ENCODE data around the gene GFPT2. TPM values are rescaled to one million over a fixed set of nuclear protein-coding genes. Genes with fewer than 3 reads are reported as not detected.
A peak's percentile ranks its signal among the peaks of the same experiment; 100 is the strongest.

The GFPT2 gene
- total RNA-seq, 2 donors from 2014 or later = 3.9 to 17.5 TPM

GRCh38 chr5:180343110-180343830, 9.9 kb downstream of the GFPT2 start:
- no peak for ATAC-seq
- intact Hi-C loops (cut with DNase I) = no loop called here
- no peak overlapping the region for H3K27ac ChIP-seq

GRCh38 chr5:180341595-180341994, 11.5 kb downstream of the GFPT2 start:
- ATAC-seq = no peak
- no peaks in the 10 kb centered on the region for H3K27me3 ChIP-seq
- no peaks in the 10 kb centered on the region for H3K36me3 ChIP-seq (replicated peaks in 1 of 2; ENCODE audit: insufficient read depth in 1 of 2, low read depth in 2 of 2)
- no peaks in the 10 kb centered on the region for H3K9me3 ChIP-seq
- peaks cover 3% of the 10 kb centered on the region for H3K4me1 ChIP-seq
- TF ChIP-seq CTCF (IDR thresholded peaks at IDR 0.05) (no peak), POLR2A (IDR thresholded peaks at IDR 0.05) (no peak)
- no peak overlapping the region for H3K4me3 ChIP-seq
- WGBS, 2 donors = 91 to 93% methylated on average over 8 of the region's 8 CpGs
- DNase-seq = no peak
- intact Hi-C loops (cut with DNase I) = no loop called here
- no peak overlapping the region for H3K27ac ChIP-seq

More at GRCh38 chr5:180343110-180343830, 9.9 kb downstream of the GFPT2 start:
- no peaks in the 10 kb centered on the region for H3K9me3 ChIP-seq
- no peaks in the 10 kb centered on the region for H3K4me1 ChIP-seq
- no peak for TF ChIP-seq POLR2A (IDR thresholded peaks at IDR 0.05)
- no peak for TF ChIP-seq CTCF (IDR thresholded peaks at IDR 0.05)
- no peaks in the 10 kb centered on the region for H3K27me3 ChIP-seq
- H3K36me3 ChIP-seq (replicated peaks in 1 of 2; ENCODE audit: insufficient read depth in 1 of 2, low read depth in 2 of 2) = no peaks in the 10 kb centered on the region
- no peak overlapping the region for H3K4me3 ChIP-seq
- WGBS, 2 donors = 63 to 66% methylated on average over 17 to 19 of the region's 19 CpGs
- DNase-seq = peak in 1 of 4 donors; percentile 3

- no peaks in the 10 kb centered on the region for H3K9me3 ChIP-seq
- ATAC-seq = no peak
- 86 to 89% methylated on average over 5 to 9 of the region's 9 CpGs for WGBS, 2 donors
- no peaks in the 10 kb centered on the region for H3K27me3 ChIP-seq
- no peak overlapping the region for H3K4me3 ChIP-seq
- peaks cover 11% of the 10 kb centered on the region for H3K4me1 ChIP-seq
- TF ChIP-seq POLR2A (IDR thresholded peaks at IDR 0.05) (no peak), CTCF (IDR thresholded peaks at IDR 0.05) (no peak)
- H3K27ac ChIP-seq = no peak overlapping the region
- DNase-seq = no peak
- no peaks in the 10 kb centered on the region for H3K36me3 ChIP-seq (replicated peaks in 1 of 2; ENCODE audit: insufficient read depth in 1 of 2, low read depth in 2 of 2)
- intact Hi-C loops (cut with DNase I) = no loop called here
Observed at GRCh38 chr5:180340856-180341255, 12.3 kb downstream of the GFPT2 start.

- Histone ChIP-seq H3K27ac (no peak overlapping the region), H3K27me3 (no peaks in the 10 kb centered on the region), H3K4me3 (no peak overlapping the region), H3K4me1 (peaks cover 11% of the 10 kb centered on the region), H3K36me3 (replicated peaks in 1 of 2; ENCODE audit: insufficient read depth in 1 of 2, low read depth in 2 of 2) (no peaks in the 10 kb centered on the region), H3K9me3 (no peaks in the 10 kb centered on the region)
- no peak for TF ChIP-seq CTCF (IDR thresholded peaks at IDR 0.05)
- TF ChIP-seq POLR2A (IDR thresholded peaks at IDR 0.05) = no peak
- no peak for DNase-seq
- intact Hi-C loops (cut with DNase I) = no loop called here
- no peak for ATAC-seq
- 78 to 83% methylated on average over 7 of the region's 7 CpGs for WGBS, 2 donors
Observed at GRCh38 chr5:180339583-180340183, 13.5 kb downstream of the GFPT2 start.
